ENCODE results near the gene L3HYPDH. TPM values are rescaled to one million over a fixed set of nuclear protein-coding genes. Genes with fewer than 3 reads are reported as not detected.

Gene L3HYPDH
- total RNA-seq, 1 donor from 2014 or later, result 6.8 TPM

DNA sequence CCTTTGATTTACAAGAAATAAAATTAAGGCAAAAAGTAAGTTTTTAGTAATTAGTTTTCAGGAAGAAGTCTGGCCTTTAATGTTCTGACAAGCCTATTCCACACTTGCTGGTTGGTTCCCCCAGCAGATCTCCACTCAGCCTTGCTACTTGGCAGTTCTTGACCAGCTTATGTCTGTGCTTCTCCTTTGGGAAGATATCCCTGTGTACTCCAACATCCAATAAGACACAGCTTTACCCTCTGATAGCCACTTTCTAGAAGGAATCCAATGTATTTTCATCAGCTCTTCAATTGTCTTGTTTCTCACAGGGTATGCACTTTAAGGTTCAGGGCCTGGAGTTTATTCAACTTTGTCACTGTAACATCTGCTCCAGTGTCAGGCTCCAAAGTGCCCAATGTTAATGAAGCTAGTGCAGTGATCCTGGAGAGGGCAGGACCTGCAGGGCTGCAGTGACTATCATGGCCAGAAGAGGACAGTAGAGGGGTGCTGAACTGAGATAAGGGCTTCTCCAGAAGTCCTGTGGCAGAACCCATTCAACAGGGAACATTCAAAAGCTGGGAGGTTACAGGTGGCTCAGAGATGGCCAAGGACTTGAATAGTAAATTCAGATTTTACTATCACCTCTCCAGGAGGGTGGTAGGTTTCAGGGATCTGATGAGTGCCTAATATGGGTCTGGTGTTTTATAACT lies 23.0 kb upstream of the L3HYPDH start:
- TF ChIP-seq, protein P1, sequence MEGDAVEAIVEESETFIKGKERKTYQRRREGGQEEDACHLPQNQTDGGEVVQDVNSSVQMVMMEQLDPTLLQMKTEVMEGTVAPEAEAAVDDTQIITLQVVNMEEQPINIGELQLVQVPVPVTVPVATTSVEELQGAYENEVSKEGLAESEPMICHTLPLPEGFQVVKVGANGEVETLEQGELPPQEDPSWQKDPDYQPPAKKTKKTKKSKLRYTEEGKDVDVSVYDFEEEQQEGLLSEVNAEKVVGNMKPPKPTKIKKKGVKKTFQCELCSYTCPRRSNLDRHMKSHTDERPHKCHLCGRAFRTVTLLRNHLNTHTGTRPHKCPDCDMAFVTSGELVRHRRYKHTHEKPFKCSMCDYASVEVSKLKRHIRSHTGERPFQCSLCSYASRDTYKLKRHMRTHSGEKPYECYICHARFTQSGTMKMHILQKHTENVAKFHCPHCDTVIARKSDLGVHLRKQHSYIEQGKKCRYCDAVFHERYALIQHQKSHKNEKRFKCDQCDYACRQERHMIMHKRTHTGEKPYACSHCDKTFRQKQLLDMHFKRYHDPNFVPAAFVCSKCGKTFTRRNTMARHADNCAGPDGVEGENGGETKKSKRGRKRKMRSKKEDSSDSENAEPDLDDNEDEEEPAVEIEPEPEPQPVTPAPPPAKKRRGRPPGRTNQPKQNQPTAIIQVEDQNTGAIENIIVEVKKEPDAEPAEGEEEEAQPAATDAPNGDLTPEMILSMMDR (IDR thresholded peaks at IDR 0.05; ENCODE audit: partially characterized antibody, unreplicated experiment), result peak; percentile 84
- no peaks in the 10 kb centered on the region for H3K27me3 Mint-ChIP-seq (ENCODE audit: unreplicated experiment)
- H3K36me3 Mint-ChIP-seq (ENCODE audit: unreplicated experiment), result no peaks in the 10 kb centered on the region
- no peak overlapping the region for H3K27ac Mint-ChIP-seq (ENCODE audit: unreplicated experiment)
- H3K4me1 Mint-ChIP-seq (ENCODE audit: low read depth, unreplicated experiment), result no peaks in the 10 kb centered on the region
- H3K4me3 Mint-ChIP-seq (ENCODE audit: unreplicated experiment), result no peak overlapping the region
- DNase-seq, result peak; percentile 87
- no peaks in the 10 kb centered on the region for H3K9me3 Mint-ChIP-seq (ENCODE audit: unreplicated experiment)

DNA sequence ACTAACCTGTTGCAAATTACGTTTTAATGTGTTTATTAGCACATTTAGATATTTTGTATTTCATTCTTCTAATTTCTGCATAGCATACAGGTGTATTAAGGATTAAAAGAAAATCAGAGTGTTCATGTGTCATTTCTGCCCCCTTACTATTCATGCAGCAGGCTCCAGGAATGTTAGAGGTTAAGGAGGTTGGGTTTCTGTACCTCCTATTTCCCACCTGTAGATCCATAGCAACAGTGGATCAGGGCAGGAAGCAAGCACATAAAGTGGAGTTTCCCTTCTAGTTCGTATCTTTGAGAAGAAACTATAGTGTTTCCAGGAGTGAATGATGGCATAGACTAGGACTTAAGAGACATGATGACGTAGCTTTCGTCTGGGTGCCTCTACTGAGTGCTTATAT lies 19.0 kb upstream of the L3HYPDH start:
- H3K9me3 Mint-ChIP-seq (ENCODE audit: unreplicated experiment), result no peaks in the 10 kb centered on the region
- no peaks in the 10 kb centered on the region for H3K27me3 Mint-ChIP-seq (ENCODE audit: unreplicated experiment)
- H3K27ac Mint-ChIP-seq (ENCODE audit: unreplicated experiment), result no peak overlapping the region
- TF ChIP-seq, protein P1 (IDR thresholded peaks at IDR 0.05; ENCODE audit: partially characterized antibody, unreplicated experiment), result no peak
- H3K4me3 Mint-ChIP-seq (ENCODE audit: unreplicated experiment), result no peak overlapping the region
- no peak for DNase-seq
- no peaks in the 10 kb centered on the region for H3K4me1 Mint-ChIP-seq (ENCODE audit: low read depth, unreplicated experiment)
- H3K36me3 Mint-ChIP-seq (ENCODE audit: unreplicated experiment), result no peaks in the 10 kb centered on the region

DNA sequence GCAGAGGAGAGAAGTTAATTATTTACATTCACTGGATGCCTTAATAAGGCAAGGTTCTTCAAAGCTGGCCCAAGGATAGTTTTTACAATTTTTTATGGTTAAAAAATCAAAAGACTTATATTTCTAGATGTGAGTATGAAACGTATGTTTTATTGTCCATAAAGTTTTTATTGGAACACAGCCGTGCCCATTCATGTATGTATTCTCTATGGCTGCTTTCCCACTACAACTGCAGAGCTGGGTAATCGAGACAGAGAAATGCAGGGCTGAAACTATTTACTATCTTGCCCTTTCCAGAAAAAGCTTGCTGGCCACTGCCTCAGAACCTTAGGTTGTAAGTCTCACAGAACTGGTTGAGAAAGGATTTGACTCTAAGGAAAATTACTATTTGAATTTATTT lies 16.5 kb upstream of the L3HYPDH start:
- H3K4me1 Mint-ChIP-seq (ENCODE audit: low read depth, unreplicated experiment), result no peaks in the 10 kb centered on the region
- H3K36me3 Mint-ChIP-seq (ENCODE audit: unreplicated experiment), result no peaks in the 10 kb centered on the region
- no peaks in the 10 kb centered on the region for H3K9me3 Mint-ChIP-seq (ENCODE audit: unreplicated experiment)
- no peak overlapping the region for H3K4me3 Mint-ChIP-seq (ENCODE audit: unreplicated experiment)
- DNase-seq, result no peak
- H3K27me3 Mint-ChIP-seq (ENCODE audit: unreplicated experiment), result no peaks in the 10 kb centered on the region
- H3K27ac Mint-ChIP-seq (ENCODE audit: unreplicated experiment), result no peak overlapping the region
- TF ChIP-seq, protein P1 (IDR thresholded peaks at IDR 0.05; ENCODE audit: partially characterized antibody, unreplicated experiment), result no peak

DNA sequence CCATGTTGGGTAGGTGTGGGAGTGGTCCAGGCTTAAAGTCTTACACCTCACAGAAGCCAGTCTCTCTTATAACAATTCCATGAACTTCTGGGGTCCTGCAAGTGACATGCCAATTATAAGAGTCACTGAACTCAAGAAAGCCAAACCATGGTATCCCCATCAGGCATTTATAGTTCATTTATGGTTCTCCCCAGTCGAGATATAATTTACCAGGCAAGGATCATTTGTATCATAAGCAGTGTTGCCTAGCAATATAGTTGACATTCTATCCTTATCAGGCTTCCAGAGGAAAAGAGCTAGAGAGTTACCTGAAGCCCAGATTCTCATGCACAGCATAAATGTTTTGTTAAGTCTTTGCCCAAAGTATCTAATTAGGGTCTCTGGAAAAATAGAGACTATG lies 8.2 kb upstream of the L3HYPDH start:
- no peak overlapping the region for H3K4me3 Mint-ChIP-seq (ENCODE audit: unreplicated experiment)
- DNase-seq, result no peak
- H3K9me3 Mint-ChIP-seq (ENCODE audit: unreplicated experiment), result no peaks in the 10 kb centered on the region
- H3K36me3 Mint-ChIP-seq (ENCODE audit: unreplicated experiment), result no peaks in the 10 kb centered on the region
- no peak overlapping the region for H3K27ac Mint-ChIP-seq (ENCODE audit: unreplicated experiment)
- H3K27me3 Mint-ChIP-seq (ENCODE audit: unreplicated experiment), result no peaks in the 10 kb centered on the region
- H3K4me1 Mint-ChIP-seq (ENCODE audit: low read depth, unreplicated experiment), result no peaks in the 10 kb centered on the region
- TF ChIP-seq, protein P1 (IDR thresholded peaks at IDR 0.05; ENCODE audit: partially characterized antibody, unreplicated experiment), result no peak

DNA sequence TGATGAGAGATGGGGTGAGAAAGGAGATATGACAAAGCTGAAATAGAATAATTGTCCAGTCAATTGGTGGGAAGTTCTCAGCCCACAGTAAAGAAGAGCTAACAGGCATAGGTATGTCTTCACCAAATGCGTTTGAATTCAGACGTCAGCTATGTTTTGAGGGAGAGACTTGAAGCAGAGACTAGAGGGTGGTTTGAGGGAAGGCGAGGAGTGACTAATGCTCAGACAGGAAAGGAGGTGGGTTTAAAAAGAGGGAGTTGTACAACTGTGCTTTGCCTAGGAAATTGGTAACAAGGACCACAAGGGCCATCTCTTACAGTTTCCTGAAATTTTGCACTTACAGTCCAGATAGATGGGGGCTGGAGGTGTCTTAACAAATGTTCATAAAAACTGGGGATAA lies 6.5 kb upstream of the L3HYPDH start:
- H3K36me3 Mint-ChIP-seq (ENCODE audit: unreplicated experiment), result no peaks in the 10 kb centered on the region
- DNase-seq, result no peak
- TF ChIP-seq, protein P1 (IDR thresholded peaks at IDR 0.05; ENCODE audit: partially characterized antibody, unreplicated experiment), result no peak
- H3K27ac Mint-ChIP-seq (ENCODE audit: unreplicated experiment), result no peak overlapping the region
- H3K4me3 Mint-ChIP-seq (ENCODE audit: unreplicated experiment), result no peak overlapping the region
- no peaks in the 10 kb centered on the region for H3K9me3 Mint-ChIP-seq (ENCODE audit: unreplicated experiment)
- no peaks in the 10 kb centered on the region for H3K4me1 Mint-ChIP-seq (ENCODE audit: low read depth, unreplicated experiment)
- no peaks in the 10 kb centered on the region for H3K27me3 Mint-ChIP-seq (ENCODE audit: unreplicated experiment)
